ENCODE data around the gene HAUS7. TPM values are rescaled to one million over a fixed set of nuclear protein-coding genes. Genes with fewer than 3 reads are reported as not detected.

HAUS7 gene
- total RNA-seq (10 to 100 TPM; 10.7 to 17.3 (median 12.7) TPM), polyA plus RNA-seq (10 to 100 TPM in 2 of 3 donors, 1 to 10 TPM in 1; 8.3 to 18.5 (median 15.0) TPM)
- long read RNA-seq, donor 1, transcript HAUS7-202 (10 exons, 1,363 nt) = major isoform, 7 of 7 reads
- long read RNA-seq, donor 1, partial matches to known transcripts = 0 of 7 reads
- long read RNA-seq, donor 1, other reads (novel, unspliced or antisense) = 0 of 7 reads
- long read RNA-seq, donor 2, transcript HAUS7-202 (10 exons, 1,363 nt) = major isoform, 22 of 22 reads
- long read RNA-seq, donor 2, partial matches to known transcripts = 0 of 22 reads
- long read RNA-seq, donor 2, other reads (novel, unspliced or antisense) = 0 of 22 reads

DNA sequence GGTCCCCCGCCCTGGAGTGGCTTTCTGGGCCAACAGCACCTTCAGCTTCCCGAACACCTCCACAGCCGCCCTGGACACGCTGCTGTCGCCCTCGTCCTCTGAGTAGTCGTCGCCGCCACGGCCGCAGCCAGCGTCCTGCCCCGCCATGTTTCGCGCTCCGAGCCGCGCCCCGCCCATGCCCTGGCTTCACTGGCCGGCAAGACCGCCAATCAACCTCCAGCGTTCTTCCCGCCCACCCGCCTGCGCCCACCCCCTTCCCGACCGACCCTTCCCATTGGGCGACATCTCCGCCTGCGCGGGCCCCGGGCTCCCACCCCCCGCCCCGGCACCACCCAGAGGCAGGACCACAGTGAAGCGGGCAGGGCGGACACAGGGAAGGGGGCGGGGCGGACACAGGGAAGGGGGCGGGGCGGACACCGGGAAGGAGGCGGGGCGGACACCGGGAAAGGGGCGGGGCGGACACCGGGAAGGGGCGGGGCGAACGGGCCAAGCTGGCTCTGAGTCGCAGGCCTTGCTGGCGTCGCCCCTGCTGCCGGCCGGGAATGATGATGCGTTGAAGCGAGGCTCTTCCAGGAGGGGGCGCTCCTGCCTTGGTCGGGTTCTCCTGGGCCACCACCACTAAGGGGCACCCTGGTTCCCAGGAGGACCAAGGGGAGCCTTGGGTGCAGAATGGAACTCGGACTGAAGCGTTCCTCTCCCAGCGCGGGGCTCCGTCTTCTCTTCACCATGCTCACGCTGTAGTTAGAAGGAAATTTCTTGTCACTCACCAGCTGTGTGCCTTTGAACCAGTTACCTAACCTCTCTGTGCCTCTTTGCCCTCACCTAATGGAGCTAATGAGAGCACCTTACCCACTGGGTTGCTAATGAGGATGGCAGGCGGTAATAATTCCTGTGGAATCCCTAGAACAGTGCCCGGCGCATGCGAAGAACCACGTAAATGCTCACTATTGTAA, at the start of gene HAUS7:
HAUS7 (minus strand) TSS at position 166 of the 953 bp plus-strand sequence; CDS start at position 147, 19 bp downstream.
- 9 to 35% (median 18%) methylated on average over 28 to 69 of the region's 70 CpGs for WGBS, 3 donors

DNA sequence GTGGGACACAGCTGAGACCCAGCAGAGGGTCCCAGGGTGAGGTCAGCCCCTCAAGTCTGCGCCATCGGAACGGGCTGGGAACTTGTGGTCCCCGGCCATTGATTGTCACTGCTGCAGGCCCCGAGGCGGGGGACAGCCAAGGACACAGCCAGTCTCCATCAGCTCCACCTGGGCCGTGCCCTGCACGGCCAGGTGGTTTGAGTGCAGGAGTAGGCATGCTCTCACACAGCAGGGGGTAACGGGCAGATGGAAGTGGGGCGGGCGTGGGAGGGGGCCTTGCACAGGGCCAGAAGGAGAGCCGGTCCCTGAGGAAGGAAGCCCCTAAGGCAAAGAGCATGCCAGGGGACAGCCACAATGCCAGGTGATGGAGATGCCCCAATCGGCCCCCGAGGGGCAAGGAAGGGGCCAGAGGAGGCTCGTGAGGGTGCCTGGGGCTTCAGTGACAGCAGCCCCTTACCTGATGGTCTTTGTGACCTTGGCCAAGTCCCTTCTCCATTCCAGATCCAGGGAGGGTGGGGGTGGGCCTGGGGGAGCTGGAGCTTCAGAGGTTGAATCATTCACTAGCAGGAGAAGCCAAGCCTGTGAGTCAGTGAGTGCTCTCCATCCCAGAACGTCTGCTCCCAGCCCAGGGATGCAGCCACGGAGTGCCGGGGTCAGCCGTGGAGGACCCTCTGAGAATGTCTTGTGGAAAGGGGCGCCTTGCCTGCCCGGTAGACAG, 49.4 kb upstream of the HAUS7 start:
- Histone ChIP-seq H3K4me1 (no peaks in the 10 kb centered on the region), H3K27ac (no peak overlapping the region), H3K27me3 (ENCODE audit: insufficient read depth in 3 of 3, low read length in 2 of 3) (peaks cover 0 to 74% (median 3%) of the 10 kb centered on the region in 3 donors), H3K4me3 (no peak overlapping the region), H3K36me3 (ENCODE audit: insufficient read depth in 1 of 2, low read depth in 1 of 2) (no peaks in the 10 kb centered on the region), H3K9me3 (no peaks in the 10 kb centered on the region)
- TF ChIP-seq, protein P1, sequence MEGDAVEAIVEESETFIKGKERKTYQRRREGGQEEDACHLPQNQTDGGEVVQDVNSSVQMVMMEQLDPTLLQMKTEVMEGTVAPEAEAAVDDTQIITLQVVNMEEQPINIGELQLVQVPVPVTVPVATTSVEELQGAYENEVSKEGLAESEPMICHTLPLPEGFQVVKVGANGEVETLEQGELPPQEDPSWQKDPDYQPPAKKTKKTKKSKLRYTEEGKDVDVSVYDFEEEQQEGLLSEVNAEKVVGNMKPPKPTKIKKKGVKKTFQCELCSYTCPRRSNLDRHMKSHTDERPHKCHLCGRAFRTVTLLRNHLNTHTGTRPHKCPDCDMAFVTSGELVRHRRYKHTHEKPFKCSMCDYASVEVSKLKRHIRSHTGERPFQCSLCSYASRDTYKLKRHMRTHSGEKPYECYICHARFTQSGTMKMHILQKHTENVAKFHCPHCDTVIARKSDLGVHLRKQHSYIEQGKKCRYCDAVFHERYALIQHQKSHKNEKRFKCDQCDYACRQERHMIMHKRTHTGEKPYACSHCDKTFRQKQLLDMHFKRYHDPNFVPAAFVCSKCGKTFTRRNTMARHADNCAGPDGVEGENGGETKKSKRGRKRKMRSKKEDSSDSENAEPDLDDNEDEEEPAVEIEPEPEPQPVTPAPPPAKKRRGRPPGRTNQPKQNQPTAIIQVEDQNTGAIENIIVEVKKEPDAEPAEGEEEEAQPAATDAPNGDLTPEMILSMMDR (IDR thresholded peaks at IDR 0.05) = no peak
- DNase-seq (no peak), ATAC-seq (no peak)
- WGBS, 3 donors = 73 to 82% (median 78%) methylated on average over 11 to 21 of the region's 21 CpGs
- intact Hi-C loops (cut with DNase I) = no loop called here

More for the DNA sequence above, at the start of gene HAUS7:
- Histone ChIP-seq H3K4me1 (no peaks in the 10 kb centered on the region), H3K27me3 (ENCODE audit: insufficient read depth in 3 of 3, low read length in 2 of 3) (peaks cover 0 to 6% (median 0%) of the 10 kb centered on the region in 3 donors), H3K27ac (peak within 1 kb of the TSS; percentile 75), H3K4me3 (peak within 1 kb of the TSS; percentile 77), H3K9me3 (no peaks in the 10 kb centered on the region), H3K36me3 (ENCODE audit: insufficient read depth in 1 of 2, low read depth in 1 of 2) (peaks cover 0 to 2% of the 10 kb centered on the region in 2 donors)
- DNase-seq = peak; percentile 89 to 93
- TF ChIP-seq, protein P1 (IDR thresholded peaks at IDR 0.05) = peak; percentile 59
- ATAC-seq = peak; percentile 87 to 92 (median 90)
- intact Hi-C loops (cut with DNase I) = no loop called here

DNA sequence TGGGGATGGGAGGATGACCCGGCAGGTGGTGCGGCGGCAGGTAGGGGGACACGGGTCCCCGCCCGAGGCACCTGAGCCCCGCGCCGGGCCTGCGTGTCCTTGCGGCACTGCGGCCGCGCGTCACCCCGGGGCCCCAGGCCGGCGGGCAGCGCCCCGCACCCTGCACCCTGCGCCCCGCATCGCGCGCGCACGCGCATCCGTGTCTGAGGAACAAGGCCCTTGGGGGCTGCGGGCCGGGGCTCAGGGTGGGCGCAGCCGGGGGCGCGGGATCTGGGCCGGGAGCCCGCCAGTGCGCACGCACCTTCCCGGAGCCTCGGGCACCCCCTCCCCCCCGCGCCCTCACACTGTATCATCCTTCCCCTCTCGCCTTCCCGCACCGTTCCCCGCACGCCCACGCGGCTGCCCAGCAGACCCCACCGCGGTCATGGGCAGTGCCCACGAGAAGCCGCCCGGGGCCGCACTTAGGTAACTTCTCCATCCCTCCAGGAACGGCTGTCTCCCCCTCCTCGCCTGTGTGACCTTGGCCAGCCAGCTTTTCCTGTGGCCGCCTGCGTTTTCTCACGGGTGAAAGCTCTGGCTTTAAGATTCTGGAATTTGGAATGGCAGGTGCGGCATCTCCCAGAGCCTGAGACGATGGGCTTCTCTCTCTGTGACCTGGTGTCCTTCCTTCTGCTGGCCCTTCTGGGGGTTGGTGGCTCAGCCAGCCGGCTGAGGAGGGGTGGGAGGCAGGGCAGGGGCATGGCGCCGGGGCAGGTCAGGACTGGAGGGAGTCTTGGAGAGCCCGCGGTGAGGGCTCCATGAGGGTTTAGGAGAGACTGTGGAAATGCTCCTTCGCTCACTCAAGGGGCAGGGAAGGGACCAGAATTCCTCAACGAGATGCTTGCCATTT, 47.8 kb upstream of the HAUS7 start:
- TF ChIP-seq, protein P1 (IDR thresholded peaks at IDR 0.05) = no peak
- DNase-seq (no peak), ATAC-seq (no peak)
- intact Hi-C loops (cut with DNase I) = no loop called here
- Histone ChIP-seq H3K27ac (no peak overlapping the region), H3K4me1 (no peaks in the 10 kb centered on the region), H3K9me3 (no peaks in the 10 kb centered on the region), H3K27me3 (ENCODE audit: insufficient read depth in 3 of 3, low read length in 2 of 3) (peaks cover 0 to 63% (median 3%) of the 10 kb centered on the region in 3 donors), H3K36me3 (ENCODE audit: insufficient read depth in 1 of 2, low read depth in 1 of 2) (no peaks in the 10 kb centered on the region), H3K4me3 (no peak overlapping the region)
- WGBS, 3 donors = 3 to 25% (median 3%) methylated on average over 6 to 68 of the region's 70 CpGs

DNA sequence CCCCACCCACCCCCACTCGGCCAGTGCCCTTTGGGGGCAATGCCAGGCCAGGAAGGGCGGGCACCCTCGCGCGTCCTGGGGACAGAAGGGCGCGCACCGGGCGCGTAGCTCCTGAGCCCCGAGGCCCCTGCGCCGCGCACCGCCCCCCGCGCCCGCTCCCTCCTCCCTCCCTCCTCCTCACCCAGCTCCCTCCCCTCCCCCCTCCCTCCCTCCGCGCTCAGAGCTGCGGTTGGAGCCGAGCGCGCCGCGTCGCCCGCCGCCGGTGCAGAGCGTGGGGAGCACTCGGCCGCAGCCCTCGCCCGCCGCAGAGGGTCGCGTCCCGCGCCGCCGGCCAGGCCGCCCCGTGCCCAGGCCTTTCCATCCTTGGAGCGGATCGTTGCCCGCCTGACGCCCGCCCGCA, 47.0 kb upstream of the HAUS7 start, which contains the start of gene ATP2B3:
ATP2B3 (plus strand) TSS at position 220 of the 400 bp plus-strand sequence. CDS start 18,606 bp downstream, outside the sequence.
- intact Hi-C loops (cut with DNase I) = no loop called here
- Histone ChIP-seq H3K27me3 (ENCODE audit: insufficient read depth in 3 of 3, low read length in 2 of 3) (peaks cover 0 to 59% (median 3%) of the 10 kb centered on the region in 3 donors), H3K4me1 (no peaks in the 10 kb centered on the region), H3K4me3 (no peak within 1 kb of the TSS), H3K27ac (no peak within 1 kb of the TSS), H3K36me3 (ENCODE audit: insufficient read depth in 1 of 2, low read depth in 1 of 2) (no peaks in the 10 kb centered on the region), H3K9me3 (no peaks in the 10 kb centered on the region)
- no peak for ATAC-seq
- TF ChIP-seq, protein P1 (IDR thresholded peaks at IDR 0.05) = no peak
- no peak for DNase-seq
- whole genome bisulfite sequencing, 3 donors = 0 to 2% (median 2%) methylated on average over 1 to 44 of the region's 50 CpGs
